HG02610 (cell line): ENCODE measurements around the gene KRT6A.

Experiments used
- ATAC-seq: cut with Tn5 transposase; IDR thresholded peaks from one replicate; pipeline ENCODE4 v1.9.1; 2021; ENCODE audit warnings: mild to moderate bottlenecking, moderate library complexity; ENCODE audit not compliant: unreplicated experiment

The KRT6A gene

DNA sequence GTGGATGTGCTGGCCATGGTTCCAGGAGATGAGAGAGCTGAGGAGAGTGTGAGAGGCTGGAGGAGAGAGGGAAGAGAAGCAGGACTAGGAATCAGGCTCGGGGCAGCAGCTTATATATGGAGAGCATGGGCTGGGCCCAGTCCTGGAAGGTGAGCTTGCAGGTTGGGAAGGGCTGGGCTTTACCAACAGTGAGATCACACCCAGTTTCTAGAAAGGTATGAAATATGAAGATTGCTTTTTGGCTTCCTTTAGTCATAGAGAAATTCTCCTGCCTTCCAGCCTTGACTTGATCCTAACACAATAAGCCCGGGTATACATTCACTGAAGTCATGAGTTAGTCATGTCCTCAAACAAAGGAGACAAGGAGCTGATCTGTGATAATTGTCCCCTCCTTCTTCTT lies at the start of gene KRT6A:
TSS of gene KRT6A (minus strand) at position 86 of the 400 bp plus-strand sequence. CDS start at position 17, 69 bp downstream.
- no peak for ATAC-seq

GRCh38 chr12:52542157-52542556 lies 49.1 kb upstream of the KRT6A start:
- ATAC-seq: no peak

DNA sequence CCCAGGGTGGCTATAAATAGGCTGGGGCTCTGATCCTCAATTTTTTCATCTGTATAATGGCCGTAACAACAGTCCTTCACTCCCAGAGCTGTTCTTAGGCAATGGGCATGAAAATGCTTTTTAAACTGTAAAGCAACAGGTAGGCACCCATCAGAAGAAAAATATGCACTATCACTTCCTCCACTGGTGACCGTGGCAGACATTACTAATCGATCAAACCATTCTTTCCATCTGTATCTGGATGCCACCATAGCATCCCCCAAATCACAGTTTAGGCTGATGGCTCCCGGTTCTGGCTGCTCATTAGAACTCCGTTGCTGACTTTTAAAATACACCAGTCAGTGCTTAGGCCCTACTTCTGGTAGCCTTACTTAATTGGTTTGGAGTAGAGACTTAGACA lies 48.7 kb upstream of the KRT6A start:
- no peak for ATAC-seq

- ATAC-seq: no peak
These were observed 47.5 kb upstream of the KRT6A start for GRCh38 chr12:52540531-52540930.

- ATAC-seq: no peak
These were observed 46.7 kb upstream of the KRT6A start for GRCh38 chr12:52539821-52540173.

DNA sequence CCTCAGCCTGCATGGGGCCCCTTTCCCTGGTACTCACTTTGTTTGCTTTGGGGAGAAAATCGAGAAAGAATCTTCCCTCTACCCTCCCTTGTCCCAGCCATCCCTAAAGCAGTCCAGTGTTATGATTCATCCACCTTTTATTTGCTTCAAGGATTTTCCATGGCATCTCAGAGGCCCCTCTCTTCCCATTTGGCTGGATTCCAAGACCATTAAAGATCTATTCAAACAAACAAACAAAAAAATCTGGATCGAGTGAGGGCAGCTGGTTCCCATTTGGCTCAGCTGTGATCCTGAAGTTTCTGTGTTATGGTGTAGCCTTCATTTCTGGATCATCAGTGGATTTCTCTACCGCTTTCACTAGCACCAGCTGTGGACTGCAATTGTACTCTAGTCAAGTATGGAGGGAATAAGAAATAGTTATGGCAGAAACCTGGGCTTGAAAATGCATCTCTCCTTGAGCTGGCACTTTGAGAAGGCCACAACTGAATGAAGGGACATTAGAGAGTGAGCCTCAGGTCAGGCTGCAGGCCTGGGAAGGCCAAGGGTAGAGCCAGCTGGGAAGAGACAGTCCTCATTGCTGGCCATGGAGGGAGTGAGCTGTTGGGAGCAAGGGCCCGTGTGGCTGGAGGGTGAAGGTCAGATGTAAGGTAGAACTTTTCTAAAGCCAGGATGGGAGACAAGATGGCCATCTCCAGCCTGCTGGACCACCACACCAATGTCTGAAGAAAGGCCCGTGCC lies 46.2 kb upstream of the KRT6A start:
- ATAC-seq: no peak

DNA sequence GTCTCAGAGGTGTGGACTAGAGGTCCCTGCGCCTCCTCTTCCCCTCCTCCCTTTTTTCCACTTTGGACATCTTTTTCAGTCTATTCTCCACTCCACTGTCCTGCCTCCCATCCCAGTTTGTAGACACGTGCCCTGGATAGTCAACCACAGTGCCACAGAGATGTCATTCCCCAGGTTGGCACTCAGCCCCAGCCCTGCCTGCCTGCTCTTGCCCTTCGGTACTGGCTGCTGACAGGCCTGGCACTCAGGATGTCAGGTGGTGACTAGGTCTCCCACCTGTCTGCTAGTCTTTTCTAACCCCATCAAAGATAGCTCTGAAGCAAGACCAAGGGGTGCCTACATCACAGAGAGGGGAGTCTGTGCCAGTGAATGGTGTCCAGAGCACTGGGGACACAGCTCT lies 44.0 kb upstream of the KRT6A start:
- no peak for ATAC-seq

DNA sequence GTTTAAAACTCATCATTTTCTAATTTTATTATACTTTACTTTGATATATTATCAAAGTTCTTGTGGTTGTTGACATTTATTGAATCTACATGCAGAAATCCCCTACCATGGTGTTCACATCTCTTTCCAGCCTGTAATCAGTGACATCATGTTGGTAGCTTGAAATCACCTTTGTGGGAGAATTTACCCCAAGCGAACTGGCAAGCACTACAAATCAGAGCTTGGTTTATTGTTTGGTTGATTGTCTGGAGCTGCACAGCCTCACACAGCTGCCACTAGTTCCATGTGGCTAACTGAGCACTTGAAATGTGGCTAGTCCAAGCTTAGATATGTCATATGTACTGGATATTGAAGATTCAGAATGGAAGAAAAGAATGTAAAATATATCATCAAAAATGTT lies 42.5 kb upstream of the KRT6A start:
- no peak for ATAC-seq

GRCh38 chr12:52534482-52534881 lies 41.4 kb upstream of the KRT6A start:
- ATAC-seq: no peak

DNA sequence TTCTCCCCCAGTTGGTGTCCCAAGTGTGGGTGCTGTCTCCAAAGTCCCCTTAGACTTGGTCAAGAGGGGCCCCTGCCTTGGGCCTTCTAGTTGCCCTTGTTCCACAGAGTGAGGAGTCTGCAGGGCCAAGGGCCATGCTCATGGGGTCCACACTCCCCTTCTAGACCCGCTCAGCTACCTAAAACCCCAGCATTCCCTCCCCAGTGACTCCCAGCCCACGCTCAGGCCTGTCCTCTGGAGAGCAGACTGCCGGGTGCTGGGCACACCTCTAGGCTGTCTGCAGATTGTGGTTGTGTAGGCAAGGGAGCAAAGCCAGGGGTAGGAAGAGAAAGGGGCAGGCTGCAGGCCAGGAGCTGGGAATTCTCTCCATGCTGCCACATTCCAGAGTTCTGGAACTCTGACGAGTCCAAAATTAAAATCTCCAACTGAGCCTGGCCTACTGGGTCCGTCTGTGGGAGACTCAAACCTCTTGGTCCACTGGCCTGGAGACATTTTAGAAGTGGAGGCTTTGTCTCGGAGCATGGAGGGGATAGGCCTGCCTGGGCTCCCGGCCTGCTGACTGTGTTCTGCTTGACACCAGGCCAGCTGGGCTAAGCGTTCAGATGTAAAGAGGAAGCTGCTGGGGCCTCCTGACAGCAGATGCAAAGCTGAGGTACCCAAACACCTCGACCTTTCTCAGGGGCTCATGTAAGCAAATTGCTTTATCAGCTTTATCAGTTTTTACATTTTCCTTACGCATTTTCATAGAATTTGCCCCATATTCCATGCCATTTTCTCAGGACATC lies 40.8 kb upstream of the KRT6A start:
- no peak for ATAC-seq

- ATAC-seq: no peak
These were observed 39.6 kb upstream of the KRT6A start for GRCh38 chr12:52532636-52533035.

DNA sequence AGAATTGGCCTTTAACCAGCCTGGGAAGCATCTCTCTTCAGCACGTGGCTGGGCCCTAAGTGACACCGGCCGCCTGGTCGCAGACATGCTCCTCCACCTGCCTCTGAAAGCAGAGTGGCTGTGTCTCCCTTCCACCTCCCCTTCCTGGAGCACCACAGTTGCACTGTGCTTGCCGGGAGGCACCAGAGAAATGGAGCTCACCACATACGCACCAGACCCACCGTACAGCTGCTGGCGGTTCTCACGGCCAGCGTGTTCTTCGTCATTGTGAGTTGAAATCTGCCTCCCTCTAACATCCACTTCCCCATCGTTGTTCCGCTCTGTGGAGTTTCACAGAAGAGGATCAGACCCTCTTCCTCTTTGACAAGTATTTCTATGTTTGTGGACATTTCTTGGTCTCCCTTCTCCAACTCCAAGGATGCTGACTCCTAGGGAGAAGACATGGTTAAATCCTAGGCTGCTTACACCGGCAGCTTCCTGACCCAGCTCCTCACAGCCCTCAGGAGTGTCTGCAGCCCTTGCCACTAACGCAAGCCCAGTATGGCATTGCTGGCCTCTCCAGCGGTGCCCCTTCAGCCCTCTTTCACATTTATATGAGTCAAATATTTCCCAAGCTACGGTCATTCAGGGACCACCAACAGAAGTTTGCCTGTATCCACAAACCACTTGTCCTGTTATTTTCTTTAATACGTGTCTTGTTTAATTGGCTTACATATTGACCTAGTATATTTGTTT lies 38.7 kb upstream of the KRT6A start:
- ATAC-seq: no peak

- ATAC-seq: no peak
These were observed 37.8 kb upstream of the KRT6A start for GRCh38 chr12:52530905-52531304.

DNA sequence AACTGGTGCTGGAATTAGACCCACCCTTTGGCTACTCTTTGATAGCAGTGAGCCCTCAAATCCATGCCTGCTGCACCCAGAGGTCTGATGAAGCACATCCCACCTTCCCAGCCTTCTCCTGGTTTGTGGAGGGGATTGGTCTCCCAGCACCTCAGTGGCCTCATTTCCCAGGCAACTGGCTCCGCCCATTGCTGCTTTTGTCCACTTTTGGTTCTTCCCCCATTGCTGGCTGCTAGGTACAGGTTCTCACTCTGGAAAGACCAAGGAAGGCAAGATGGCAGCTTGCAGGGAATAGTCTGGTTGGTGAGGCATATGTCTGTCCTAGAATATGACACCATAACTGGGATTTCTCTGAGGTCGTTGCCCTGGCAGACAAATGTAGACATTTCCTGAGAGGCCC lies 37.3 kb upstream of the KRT6A start:
- ATAC-seq: no peak

DNA sequence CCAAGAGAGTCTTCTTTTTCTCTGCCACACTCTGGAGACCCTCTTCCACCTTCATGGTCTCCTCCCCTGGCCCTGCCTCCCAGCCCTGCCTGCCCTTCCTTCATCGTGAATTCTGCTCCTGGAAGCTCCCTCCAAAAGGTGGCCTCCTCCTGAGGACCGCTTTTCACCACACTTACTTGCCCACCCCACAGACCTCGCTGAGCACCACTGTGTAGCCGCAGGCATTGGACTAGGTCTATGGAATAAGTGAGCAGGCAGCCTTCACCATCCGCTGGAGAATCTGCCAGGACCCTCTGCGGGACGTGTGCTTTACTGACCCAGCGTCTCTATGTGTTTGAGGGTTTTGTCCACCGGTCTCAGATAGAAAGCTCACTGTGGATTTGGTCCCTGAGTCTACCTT lies 36.8 kb upstream of the KRT6A start:
- no peak for ATAC-seq

DNA sequence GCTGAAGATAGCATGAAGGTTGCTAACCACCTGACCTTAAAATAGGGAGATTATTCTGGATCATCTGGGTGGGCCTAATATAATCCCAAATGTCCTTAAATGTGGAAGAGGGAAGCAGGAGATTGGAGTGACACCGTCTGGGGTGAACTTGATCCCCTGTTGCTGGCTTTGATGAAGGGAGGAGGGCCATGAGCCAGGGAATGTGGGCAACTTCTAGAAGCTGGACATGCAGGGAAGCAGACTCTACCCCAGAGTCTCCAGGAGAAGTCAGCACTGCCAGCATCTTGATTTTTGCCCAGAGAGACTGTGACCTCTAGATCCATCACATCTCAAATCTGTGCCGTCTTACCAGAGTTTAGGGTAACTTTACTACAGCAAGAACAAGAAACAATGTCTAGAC lies 36.4 kb upstream of the KRT6A start:
- ATAC-seq: no peak

DNA sequence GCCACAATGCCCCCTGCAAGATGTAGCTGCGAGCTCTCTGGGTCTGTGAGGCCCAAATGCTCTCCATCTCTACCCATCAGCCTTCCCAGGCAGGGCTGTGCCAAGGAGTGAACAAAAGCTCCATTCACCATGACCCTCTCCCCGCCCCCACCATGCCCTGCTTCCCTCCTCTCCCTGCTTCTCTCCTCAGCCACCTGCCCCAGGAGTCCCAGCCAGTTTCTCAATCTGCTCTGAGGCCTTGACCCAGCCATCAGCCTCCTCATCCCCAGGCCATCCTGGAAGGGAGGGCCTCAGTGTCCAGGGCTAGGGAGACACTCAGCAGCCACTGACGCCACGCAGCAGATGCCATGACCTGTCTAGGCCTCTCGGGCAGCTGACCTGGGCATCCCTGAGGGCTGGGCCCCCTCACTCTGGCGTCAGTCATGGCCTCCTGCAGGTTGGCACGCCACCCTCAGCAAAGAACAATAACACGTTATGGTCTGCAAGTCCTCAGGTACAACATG lies 35.6 kb upstream of the KRT6A start:
- no peak for ATAC-seq

GRCh38 chr12:52527121-52527800 lies 34.2 kb upstream of the KRT6A start:
- no peak for ATAC-seq

GRCh38 chr12:52526511-52526951 lies 33.5 kb upstream of the KRT6A start:
- ATAC-seq: no peak

GRCh38 chr12:52525661-52526499 lies 32.8 kb upstream of the KRT6A start:
- ATAC-seq: no peak
